NCI-H82 treated with DMSO at 0.1 percent for 48 hours (cell line): ENCODE data around the gene OBSL1.

ENCODE experiments used
- DNase-seq: peaks from one replicate; lab custom pipeline; 2025; ENCODE audit not compliant: unreplicated experiment; lab: John Stamatoyannopoulos, UW

OBSL1 gene

GRCh38 chr2:219552382-219553167 lies 18.8 kb downstream of the OBSL1 start:
- DNase-seq: peak; percentile 69

- DNase-seq: no peak
Measured at GRCh38 chr2:219551441-219552381, 19.6 kb downstream of the OBSL1 start.

GRCh38 chr2:219549619-219550018 lies 21.7 kb downstream of the OBSL1 start:
- DNase-seq: no peak

- DNase-seq: no peak
Measured at GRCh38 chr2:219548990-219549389, 22.3 kb downstream of the OBSL1 start.

GRCh38 chr2:219547621-219548020 lies 23.7 kb downstream of the OBSL1 start:
- DNase-seq: no peak

GRCh38 chr2:219545943-219546352 lies 25.4 kb downstream of the OBSL1 start:
- DNase-seq: no peak

GRCh38 chr2:219545295-219545942 lies 25.9 kb downstream of the OBSL1 start:
- DNase-seq: no peak

GRCh38 chr2:219544567-219544966 lies 26.8 kb downstream of the OBSL1 start:
- no peak for DNase-seq

- peak; percentile 93 for DNase-seq
Measured at GRCh38 chr2:219543596-219544358, 27.6 kb downstream of the OBSL1 start, which contains the start of the genes CHPF and TMEM198. CHPF (minus strand) TSS chr2:219543809; CDS start chr2:219543538, 271 bp downstream. TMEM198 (plus strand) TSS chr2:219544028; CDS start chr2:219544728, 700 bp downstream.

- DNase-seq: no peak
Measured at GRCh38 chr2:219542931-219543595, 28.3 kb downstream of the OBSL1 start.

- DNase-seq: peak; percentile 83
Measured at GRCh38 chr2:219541611-219542180, 29.6 kb downstream of the OBSL1 start.

GRCh38 chr2:219540784-219541504 lies 30.4 kb downstream of the OBSL1 start:
- DNase-seq: no peak

- DNase-seq: no peak
Measured at GRCh38 chr2:219539926-219540678, 31.2 kb downstream of the OBSL1 start.

- no peak for DNase-seq
Measured at GRCh38 chr2:219538956-219539788, 32.2 kb downstream of the OBSL1 start.

- no peak for DNase-seq
Measured at GRCh38 chr2:219538504-219538951, 32.8 kb downstream of the OBSL1 start.

GRCh38 chr2:219537657-219538488 lies 33.5 kb downstream of the OBSL1 start:
- DNase-seq: no peak
